ENCODE measurements around the gene CD22.

The CD22 gene

DNA sequence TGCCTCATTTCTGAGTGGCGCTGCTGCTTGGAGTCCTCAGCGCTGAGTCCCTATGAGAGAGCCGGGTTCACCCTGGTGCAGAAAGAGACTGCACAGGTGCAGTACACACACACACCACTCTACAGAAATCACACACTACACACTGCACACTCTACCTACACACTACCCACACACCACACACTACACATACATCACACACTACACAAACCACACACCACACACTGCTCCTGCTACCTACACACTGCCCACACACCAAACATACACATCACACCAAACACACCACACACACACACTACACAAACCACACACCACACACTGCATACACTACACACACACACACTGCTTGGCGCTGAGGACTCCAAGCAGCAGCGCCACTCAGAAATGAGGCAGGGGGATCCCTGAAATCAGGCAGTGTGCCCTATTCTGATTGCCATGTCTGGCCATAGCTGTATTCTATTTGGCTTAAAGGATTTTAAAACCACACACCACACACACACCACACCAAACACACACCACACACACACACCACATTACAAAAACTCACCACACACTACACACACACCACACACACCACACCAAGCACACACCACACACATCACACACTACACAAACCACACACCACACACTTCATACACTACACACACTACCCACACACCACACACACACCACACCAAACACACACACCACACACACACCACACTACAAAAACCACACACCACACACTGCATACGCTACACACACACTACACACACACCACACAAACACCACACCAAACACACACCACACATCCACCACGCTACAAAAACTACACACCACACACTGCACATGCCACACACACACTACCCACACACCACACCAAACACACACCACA, 32.1 kb upstream of the CD22 start:
- no peak for DNase-seq

DNA sequence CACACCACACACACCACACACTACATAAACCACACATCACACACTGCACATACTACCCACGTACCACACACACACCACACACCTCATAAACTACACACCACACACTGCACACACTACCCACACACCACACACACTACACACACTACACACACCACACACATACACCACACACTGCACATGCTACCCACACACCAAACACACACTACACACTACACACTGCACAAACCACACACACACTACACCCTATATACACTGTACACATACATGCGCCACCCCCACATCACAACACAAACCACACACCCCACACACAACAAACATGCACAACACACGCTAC, 31.5 kb upstream of the CD22 start:
- DNase-seq: no peak

DNA sequence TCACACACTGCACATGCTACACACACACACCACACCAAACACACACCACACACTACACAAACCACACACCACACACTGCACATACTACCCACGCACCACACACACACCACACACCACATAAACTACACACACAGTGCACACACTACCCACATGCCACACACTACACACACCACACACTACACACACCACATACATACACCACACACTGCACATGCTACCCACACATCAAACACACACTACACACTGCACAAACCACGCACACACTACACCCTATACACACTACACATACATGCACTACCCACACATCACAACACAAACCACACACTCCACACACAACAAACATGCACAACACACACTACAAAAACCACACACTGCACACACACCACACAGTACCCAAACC, 31.1 kb upstream of the CD22 start:
- no peak for DNase-seq

DNA sequence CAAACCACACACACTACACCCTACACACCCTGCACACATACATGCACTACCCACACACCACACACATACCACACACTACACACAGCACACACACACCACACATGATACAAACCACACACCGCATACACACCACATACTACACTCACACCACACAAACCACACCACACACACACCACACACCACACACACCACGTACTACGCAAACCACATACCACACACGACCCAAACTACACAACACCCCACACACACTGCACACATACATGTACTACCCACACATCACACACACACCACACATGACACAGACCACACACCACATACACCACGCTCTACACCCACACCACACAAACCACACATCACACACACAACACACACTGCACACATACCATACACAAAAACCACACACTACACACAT, 30.4 kb upstream of the CD22 start:
- DNase-seq: no peak

DNA sequence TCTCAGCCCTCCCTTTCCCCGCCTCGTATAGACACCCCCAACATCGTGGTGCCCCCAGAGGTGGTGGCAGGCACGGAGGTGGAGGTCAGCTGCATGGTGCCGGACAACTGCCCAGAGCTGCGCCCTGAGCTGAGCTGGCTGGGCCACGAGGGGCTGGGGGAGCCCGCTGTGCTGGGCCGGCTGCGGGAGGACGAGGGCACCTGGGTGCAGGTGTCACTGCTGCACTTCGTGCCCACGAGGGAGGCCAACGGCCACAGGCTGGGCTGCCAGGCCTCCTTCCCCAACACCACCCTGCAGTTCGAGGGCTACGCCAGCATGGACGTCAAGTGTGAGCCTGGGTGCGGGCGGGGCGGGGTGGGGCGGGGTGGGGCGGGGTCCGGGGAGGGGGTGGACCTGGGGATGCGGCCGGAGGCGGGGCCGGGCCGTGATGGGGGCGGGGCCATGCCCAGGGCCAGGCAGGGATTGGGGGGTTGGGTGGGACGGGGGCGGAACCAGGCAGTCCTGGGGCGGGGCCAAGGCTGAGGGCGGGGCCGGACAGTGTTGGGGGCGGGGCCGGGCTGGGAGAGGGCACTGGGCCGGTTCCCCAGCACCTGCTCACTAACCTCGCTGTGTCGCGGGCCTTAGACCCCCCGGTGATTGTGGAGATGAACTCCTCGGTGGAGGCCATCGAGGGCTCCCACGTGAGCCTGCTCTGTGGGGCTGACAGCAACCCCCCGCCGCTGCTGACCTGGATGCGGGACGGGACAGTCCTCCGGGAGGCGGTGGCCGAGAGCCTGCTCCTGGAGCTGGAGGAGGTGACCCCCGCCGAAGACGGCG, 29.3 kb upstream of the CD22 start:
- no peak for DNase-seq

DNA sequence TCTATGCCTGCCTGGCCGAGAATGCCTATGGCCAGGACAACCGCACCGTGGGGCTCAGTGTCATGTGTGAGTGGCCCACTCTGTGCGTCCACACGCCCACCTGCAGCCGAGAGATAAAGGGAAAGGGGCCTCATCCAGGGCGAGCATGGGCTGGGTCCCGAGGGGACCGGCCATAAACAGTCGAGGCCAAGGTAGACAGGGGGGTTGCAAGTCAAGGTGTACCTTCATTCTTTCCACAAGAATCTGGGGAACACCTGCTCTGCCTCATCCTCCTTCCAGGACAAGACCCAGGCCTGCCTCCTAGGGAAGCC, 28.7 kb upstream of the CD22 start:
- no peak for DNase-seq

DNA sequence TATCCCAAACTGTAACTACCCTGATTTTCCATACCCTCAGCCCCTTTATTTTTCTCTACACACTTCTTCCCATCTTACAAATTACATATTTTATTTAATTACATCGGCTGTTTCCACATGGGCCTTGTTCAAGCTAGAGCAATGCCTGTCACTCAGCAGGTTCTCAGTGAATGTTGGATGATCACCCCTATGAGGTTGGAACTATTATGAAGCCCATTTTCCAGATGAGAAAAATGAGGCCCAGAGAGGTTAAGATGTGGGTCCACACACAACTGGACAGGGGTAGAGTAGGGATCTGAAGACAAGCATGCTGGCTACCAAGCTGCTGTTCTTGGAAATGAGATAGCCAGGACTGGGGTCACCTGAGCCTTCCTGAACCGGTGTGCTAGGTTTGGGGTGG, 27.0 kb upstream of the CD22 start:
- DNase-seq: no peak

DNA sequence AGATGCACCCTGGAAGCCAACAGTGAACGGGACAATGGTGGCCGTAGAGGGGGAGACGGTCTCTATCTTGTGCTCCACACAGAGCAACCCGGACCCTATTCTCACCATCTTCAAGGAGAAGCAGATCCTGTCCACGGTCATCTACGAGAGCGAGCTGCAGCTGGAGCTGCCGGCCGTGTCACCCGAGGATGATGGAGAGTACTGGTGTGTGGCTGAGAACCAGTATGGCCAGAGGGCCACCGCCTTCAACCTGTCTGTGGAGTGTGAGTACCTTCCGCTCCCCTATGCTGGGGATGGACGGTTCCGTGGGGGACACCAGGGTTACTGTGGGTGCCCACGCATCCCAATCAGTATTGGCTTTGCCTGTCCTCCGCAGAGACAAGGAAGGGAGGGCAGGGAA, 26.5 kb upstream of the CD22 start:
- DNase-seq: no peak

DNA sequence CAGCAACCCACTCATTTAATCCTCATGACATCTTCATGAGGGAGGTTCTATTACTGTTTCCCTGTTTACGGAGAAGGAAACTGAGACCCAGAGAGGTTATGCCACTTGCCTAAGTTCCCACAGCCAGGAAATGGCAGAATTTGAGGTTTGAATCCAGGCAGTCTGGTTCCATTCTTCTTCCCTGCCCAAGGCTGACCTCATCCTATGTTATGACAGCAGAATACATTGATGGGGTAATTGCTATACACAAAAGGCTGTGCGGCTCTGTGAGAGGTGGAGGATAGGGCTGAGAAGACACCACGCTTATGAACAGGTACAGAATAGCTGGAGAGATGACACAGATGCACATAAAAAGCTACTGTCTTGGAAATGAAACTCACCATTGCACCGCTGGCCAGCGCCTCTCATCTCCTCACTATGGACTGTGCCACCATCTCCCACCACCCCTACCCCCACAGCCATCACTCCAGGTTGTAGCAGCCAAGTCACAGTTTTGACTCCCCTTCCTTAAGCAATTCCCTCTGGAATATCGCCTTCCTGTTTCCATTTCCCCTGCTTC, 25.6 kb upstream of the CD22 start:
- DNase-seq: no peak

DNA sequence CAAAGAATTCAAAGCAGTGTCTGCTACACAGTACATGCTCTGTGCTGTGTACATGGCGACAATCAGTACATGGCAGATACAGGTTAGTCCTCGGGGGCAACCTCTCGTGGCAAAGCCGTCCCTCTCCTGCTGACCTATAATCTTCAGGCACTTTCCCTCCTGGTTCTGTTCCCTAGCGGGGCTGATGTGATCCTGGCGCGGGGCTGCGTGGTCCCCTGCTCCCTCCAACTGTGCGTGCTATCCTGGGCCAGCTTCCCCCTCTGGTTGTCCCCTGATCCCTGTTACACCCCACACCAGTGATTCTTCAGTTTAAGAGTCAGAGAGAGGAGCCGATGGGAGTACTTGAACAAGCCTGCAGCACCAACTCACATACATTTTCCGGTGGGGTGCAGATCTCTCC, 25.0 kb upstream of the CD22 start:
- DNase-seq: no peak

DNA sequence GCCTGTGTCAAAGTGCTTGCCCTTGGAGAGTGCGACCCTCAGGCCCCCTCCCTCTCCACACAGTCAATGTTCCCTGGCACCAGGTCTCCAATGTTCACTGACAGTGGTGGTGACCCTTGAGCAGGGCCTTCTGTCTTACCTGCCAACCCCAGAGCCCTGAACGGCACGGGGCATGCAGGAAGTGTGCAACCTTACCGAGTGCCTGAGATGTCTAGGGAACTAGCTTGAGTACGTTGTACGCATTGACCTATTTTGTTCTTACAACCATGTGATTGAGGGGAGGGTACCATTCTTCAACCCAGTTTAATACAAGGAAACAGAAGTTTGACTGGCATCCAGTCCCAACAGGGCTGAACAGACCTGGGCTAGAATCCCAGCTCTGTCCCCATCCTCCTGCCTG, 23.8 kb upstream of the CD22 start:
- no peak for DNase-seq

DNA sequence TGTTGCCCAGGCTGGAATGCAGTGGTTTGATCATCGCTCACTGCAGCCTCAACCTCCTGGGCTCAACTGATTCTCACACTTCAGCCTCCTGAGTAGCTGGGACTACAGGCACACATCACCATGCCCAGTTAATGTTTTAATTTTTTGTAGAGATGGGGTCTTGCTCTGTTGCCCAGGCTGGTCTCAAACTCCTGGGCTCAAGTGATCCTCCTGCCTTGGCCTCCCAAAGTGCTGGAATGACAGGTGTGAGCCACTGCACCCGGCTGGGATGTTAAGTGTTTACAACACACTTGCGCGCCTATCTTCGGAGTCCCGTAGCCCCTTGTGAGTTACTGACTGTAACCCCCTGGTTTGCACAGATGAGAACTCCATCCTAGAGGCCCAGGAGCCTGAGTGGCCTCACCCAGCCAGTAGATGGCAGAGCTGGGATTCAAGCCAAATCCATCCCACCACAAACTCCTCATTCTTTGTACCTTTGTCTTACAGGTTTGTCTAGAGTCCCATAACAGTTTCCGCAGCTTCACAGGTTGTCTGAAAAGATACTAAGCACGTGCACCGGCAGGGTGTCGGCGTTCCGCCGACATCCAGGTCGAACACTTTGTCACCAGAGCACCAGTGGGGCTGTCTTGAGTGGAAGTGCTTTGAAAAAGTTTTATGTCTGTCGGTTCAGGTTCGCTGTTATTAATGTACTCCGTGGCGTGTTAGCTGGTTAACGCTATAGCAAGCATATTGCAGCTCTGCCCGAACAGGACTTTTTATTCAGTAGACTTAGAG, 22.3 kb upstream of the CD22 start:
- no peak for DNase-seq

DNA sequence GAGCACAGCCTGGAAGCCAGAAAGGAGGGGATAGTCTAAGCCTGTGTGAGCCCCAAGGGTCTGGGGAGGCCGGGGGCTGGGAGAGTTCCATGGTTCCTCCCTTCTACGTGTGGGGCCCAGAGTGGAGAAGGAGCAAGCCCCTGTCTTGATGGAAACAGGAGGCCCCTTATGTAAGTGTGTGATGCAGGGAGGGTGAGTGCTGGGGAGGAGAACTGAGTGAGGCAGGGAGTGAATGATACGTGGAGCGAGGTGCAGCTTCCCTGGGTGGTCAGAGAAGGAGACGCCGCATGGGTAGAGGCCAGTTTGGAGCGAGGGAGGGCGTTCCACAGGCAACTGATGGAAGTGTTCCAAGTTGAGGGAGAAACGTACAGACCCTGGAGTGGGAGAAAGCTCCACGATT, 21.1 kb upstream of the CD22 start:
- DNase-seq: no peak

DNA sequence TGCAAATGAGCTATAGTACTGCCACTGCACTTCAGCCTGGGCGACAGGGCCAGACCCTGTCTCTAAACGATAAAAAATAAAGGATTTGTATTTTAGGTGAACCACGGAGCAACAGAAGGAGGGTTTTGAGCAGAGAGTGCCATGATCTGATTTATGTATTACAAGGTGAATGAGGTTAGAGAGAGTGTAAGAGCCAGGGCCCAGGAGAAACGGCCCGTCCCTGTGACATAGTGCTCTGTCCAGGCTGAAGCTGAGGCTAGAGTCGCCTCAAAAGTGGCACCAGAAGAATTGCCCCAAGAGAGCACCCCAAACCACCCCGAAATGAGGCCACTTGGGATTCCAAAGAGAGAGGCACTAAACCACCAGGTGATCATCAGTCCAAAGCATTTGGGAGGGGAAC, 20.1 kb upstream of the CD22 start:
- no peak for DNase-seq

DNA sequence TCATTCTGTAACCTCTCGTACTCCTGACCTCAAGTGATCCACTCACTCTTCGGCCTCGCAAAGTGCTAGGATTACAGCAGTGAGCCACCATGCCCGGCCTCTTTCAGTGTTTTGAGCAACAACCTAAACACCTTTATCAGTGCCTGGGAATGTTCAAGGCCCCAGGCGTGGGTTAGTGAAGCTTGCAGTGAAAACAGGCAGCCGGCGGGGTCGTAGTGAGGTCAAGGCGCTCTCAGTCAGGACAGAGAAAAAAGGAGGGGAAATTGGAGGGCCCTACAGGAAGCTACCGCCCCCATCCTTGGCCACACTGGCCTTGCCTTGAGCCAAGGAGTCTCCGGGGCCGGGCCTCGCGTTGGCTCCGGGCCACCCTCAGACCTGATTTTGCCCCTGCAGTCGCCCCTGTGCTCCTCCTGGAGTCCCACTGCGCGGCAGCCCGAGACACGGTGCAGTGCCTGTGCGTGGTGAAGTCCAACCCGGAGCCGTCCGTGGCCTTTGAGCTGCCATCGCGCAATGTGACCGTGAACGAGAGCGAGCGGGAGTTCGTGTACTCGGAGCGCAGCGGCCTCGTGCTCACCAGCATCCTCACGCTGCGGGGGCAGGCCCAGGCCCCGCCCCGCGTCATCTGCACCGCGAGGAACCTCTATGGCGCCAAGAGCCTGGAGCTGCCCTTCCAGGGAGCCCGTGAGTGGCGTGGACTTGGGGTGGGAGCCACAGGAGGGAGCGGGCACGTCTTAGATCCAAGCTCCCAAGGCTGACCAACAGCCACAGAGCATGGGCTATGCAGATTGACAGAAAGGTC, 19.3 kb upstream of the CD22 start:
- DNase-seq: peak; percentile 44

DNA sequence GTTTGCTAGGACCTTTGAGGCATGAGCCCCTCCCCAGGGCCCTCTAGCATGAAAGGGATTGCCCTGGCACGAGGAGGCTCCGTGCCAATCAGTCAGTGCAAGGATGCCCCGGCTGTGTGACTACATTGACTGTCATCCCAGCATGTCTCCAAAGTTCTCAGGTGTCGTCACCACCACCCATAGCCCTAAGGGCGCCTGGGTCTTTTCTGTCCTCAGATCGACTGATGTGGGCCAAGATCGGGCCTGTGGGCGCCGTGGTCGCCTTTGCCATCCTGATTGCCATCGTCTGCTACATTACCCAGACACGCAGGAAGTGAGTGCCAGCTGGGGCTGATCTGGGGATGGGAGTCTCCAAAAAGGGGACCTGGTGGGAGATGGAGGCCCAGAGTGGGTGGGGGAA, 18.7 kb upstream of the CD22 start:
- DNase-seq: no peak

DNA sequence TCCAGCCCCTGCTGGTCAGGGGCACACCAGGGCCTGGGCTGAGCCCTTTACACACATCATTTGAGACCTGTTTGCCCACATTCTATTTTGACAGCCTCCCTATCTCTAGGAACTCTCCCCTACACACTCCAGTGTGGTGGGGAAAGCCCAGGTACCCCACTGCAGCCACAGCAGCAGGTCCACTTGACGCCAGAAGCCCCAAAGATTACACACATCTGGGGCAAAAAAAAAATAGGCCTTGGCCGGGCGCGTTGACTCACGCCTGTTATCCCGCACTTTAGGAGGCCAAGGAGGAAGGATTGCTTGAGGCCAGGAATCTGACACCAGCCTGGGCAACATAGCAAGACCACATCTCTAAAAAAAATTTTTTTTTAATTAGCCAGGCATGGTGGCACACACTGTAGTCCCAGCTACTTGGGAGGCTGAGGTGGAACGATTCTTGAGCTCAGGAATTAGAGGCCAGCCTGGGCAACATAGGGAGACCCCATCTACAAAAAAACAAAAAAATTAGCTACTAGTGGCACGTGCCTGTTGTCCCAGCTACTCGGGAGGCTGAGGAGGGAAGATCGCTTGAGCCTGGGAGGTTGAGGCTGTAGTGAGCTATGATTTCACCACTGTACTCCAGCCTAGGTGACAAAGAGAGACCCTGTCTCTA, 18.0 kb upstream of the CD22 start:
- DNase-seq: no peak

DNA sequence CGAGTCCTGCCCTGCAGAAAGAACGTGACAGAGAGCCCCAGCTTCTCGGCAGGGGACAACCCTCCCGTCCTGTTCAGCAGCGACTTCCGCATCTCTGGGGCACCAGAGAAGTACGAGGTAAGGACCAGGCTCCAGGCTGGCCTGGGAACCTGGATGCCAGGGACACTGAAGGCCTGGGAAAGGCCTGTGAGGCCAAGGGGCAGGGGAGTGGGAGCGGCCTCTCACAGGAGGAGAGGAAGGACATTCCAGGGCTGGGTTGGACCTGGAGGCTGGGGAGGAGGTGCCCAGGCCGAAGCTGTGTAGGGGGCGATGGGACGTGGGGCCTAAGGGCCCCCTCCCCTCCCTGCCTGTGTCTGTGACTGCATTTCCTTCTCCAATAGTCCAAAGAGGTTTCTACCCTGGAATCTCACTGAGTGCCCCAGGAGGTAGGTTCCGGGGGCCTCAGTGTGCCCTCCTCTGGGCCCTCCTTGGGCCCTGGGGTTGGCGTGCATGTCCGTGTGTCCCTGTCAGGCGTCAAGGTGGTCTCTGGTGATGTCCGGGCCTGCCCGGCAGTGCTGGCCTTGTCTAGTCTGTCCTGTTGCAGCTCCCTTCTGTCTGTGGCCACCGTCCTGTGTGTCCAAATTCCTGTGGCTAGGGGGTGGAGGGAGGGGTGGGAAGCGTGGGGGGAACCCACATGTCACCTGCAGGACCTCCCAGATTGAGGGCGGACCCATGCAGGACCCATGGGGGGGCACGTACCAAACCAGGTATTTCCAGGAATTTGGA, 16.9 kb upstream of the CD22 start:
- no peak for DNase-seq

DNA sequence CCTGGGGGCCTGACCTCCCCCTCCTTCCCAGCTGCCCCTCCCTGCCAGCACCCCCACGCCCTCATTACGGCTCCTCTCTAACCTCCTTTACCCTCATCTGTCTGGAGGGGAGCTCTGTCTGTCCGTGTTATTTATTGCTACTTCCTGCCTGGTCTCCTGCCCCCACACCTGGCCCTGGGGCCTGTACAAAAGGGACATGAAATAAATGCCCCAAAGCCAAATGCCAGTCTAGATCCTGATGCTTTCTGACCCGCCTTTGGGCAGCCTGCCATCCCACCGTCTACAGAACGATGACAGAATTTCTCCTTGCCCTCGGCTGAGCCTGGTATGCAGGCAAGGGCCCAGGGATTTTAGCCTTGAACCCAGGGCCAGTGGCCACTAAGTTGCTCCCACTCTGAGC, 15.4 kb upstream of the CD22 start:
- DNase-seq: no peak

DNA sequence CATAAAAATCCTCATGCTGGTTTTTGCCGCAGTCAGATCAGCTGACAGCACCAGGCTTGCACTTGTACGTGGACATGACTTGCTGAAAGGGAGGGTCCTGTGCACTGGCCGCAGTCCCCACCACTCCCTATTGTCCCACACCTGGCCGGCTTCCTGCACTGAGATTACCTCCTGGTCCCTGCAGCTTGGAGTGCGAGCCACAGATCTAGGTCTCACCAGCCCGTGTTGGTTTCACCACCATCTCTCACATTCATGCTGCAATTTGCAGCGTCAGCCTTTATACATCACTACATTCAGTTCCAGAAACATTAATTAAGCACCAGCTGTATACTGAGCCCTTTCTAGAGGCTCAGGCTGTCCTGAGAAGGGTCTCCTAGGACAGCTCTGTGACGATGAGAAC, 15.0 kb upstream of the CD22 start:
- no peak for DNase-seq

DNA sequence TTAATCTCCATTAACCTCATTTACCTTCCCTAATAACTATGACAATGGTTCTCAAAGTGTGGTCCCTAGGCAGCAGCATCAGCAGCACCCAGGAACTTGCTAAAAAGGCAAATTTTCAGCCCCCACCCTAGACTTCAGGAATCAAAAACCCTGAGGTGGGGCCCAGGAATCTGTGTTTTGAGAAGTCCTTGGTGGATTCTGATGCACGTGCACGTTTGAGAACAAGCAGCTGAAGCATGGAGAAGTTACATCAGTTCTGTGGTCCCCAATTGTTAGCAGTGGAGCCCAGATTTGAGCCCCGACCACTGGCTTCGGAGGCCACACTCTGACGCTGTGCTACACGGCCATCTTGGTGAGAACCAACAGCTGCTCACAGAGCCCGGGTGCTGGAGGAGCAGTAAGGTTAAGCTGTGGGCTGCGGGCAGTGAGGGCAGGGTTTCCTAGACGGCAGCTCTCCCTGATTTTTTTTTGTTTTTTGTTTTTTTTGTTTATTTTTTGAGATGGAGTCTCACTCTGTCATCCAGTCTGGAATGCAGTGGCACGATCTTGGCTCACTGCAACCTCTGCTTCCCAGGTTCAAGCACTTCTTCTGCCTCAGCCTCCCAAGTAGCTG, 14.0 kb upstream of the CD22 start:
- DNase-seq: no peak

All from NCI-H226 (cell line).